HPDE6-E6E7 (cell line): ENCODE results near the gene NADSYN1.
"Not testable (repeated sequence)": the region's sequence is repeated elsewhere in the genome, so short reads cannot be mapped to it uniquely, and the experiment has no call there.

Experiments used
- DNase-seq: peaks from one replicate; pipeline ENCODE4 v3.0.0; 2011; ENCODE audit warnings: missing footprints; ENCODE audit errors: extremely low spot score

NADSYN1 gene

GRCh38 chr11:71526796-71527575 is 74.0 kb downstream of the NADSYN1 start, which contains the start of gene KRTAP5-7:
TSS of gene KRTAP5-7 (plus strand) at chr11:71527267. CDS start at chr11:71527301, 34 bp downstream.
- DNase-seq: not testable (repeated sequence)

GRCh38 chr11:71527576-71528210 is 74.7 kb downstream of the NADSYN1 start:
- DNase-seq: no peak

- DNase-seq: no peak
Measured at GRCh38 chr11:71530602-71531001, 77.6 kb downstream of the NADSYN1 start.

GRCh38 chr11:71532036-71532610 is 79.1 kb downstream of the NADSYN1 start:
- DNase-seq: no peak

DNA sequence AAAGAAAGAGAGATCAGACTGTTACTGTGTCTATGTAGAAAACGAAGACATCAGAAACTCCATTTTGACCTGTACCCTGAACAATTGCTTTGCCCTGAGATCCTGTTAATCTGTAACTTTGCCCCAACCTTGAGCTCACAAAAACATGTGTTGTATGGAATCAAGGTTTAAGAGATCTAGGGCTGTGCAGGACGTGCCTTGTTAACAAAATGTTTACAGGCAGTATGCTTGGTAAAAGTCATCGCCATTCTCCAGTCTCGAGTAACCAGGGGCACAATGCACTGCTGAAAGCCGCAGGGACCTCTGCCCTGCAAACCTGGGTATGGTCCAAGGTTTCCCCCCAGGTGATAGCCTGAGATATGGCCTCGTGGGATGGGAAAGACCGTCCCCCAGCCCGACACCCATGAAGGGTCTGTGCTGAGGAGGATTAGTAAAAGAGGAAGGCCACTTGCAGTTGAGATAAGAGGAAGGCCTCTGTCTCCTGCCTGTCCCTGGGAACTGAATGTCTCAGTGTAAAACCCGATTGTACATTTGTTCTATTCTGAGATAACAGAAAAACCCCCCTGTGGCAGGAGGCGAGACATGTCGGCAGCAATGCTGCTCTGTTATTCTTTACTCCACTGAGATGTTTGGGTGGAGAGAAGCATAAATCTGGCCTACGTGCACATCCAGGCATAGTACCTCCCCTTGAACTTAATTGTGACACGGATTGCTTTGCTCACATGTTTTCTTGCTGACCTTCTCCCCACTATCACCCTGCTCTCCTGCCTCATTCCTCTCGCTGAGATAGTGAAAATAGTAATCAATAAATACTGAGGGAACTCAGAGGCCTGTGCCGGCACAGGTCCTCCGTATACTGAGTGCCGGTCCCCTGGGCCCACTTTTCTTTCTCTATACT is 82.0 kb downstream of the NADSYN1 start:
- DNase-seq: not testable (repeated sequence)

- no peak for DNase-seq
Measured at GRCh38 chr11:71535825-71536224, 82.8 kb downstream of the NADSYN1 start.

GRCh38 chr11:71537537-71537936 is 84.5 kb downstream of the NADSYN1 start:
- no peak for DNase-seq

DNA sequence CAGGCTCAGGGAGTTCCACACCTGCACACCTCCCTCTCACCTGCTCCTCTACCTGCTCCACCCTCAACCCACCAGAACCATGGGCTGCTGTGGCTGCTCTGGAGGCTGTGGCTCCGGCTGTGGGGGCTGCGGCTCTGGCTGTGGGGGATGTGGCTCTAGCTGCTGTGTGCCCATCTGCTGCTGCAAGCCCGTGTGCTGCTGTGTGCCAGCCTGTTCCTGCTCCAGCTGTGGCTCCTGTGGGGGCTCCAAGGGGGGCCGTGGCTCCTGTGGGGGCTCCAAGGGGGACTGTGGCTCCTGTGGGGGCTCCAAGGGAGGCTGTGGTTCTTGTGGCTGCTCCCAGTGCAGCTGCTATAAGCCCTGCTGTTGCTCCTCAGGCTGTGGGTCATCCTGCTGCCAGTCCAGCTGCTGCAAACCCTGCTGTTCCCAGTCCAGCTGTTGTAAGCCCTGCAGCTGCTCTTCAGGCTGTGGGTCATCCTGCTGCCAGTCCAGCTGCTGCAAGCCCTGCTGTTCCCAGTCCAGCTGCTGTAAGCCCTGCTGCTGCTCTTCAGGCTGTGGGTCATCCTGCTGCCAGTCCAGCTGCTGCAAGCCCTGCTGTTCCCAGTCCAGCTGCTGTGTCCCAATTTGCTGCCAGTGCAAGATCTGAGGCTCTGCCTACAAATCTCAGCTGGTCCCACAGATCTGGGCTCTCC is 85.1 kb downstream of the NADSYN1 start, which contains the start of gene KRTAP5-8:
Gene KRTAP5-8 (plus strand): TSS at position 49 of the 689 bp plus-strand sequence. CDS start 31 bp downstream, at position 80.
- DNase-seq: not testable (repeated sequence)

- DNase-seq: no peak
Measured at GRCh38 chr11:71538666-71538990, 85.6 kb downstream of the NADSYN1 start.

GRCh38 chr11:71539017-71539416 is 86.0 kb downstream of the NADSYN1 start:
- no peak for DNase-seq

- not testable (repeated sequence) for DNase-seq
Measured at GRCh38 chr11:71539971-71540370, 87.0 kb downstream of the NADSYN1 start.

- not testable (repeated sequence) for DNase-seq
Measured at GRCh38 chr11:71540521-71541304, 87.7 kb downstream of the NADSYN1 start.

- DNase-seq: no peak
Measured at GRCh38 chr11:71542382-71542781, 89.4 kb downstream of the NADSYN1 start.

DNA sequence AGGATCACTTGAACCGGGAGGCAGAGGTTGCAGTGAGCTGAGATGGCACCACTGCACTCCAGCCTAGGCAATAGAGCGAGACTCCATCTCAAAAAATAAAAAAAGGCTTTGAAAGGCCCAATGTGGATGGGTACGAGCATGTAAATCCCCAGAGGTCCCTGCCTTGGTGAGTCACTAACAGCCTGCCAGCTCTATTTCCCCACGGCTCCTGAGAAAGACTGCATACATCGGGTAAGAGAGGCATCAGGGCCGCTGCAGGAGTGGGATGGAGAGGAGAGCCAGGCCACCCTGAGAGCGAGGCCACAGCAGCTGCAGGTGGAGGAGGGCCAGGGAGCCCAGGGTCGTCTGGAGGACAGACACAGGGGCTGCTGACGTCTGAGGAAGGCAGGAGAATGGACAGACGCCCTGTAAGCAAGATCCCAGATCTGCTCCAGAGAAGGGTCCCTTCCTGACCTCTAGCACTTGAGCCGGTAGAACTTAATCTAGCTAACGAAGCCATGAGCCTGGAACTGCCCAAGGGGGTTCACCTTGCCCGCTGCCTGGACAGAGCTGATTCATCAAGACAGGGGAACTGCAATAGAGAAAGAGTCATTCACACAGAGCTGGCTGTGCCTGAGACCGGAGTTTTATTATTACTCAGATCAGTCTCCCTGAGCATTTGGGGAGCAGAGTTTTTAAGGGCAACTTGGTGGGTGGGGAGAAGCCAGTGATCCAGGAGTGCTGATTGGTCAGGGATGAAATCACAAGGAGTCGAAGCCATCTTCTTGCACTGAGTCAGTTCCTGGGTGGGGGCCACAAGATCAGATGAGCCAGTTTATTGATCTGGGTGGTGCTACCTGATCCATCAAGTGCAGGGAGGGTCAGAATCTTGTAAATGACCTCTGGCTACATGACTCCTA is 90.1 kb downstream of the NADSYN1 start:
- DNase-seq: no peak

DNA sequence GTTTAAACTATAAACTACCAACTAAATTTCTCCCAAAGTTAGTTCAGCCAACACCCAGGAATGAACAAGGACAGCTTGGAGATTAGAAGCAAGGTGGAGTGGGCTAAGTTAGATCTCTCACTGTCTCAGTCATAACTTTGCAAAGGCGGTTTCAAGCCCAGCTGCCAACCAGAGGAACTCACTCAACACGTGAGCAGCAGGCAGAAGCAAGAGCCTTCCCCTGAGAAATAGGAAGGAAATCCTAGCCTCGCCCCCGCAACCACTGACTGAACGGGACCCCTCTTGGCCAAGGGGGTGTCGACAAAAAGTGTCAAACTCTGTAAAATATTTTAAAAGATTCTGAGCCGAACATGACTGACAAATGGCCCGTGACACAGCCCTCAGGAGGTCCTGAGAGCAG is 90.9 kb downstream of the NADSYN1 start:
- no peak for DNase-seq

GRCh38 chr11:71544525-71545214 is 91.7 kb downstream of the NADSYN1 start:
- no peak for DNase-seq

- no peak for DNase-seq
Measured at GRCh38 chr11:71545405-71545966, 92.5 kb downstream of the NADSYN1 start.

GRCh38 chr11:71548120-71548519 is 95.1 kb downstream of the NADSYN1 start, which contains the start of gene KRTAP5-9:
TSS of gene KRTAP5-9 (plus strand) at chr11:71548420. CDS start at chr11:71548658, 238 bp downstream.
- no peak for DNase-seq
